ENCODE data around the gene PIEZO2.
"Not testable (repeated sequence)": the region's sequence is repeated elsewhere in the genome, so short reads cannot be mapped to it uniquely, and the experiment has no call there.

Gene PIEZO2

DNA sequence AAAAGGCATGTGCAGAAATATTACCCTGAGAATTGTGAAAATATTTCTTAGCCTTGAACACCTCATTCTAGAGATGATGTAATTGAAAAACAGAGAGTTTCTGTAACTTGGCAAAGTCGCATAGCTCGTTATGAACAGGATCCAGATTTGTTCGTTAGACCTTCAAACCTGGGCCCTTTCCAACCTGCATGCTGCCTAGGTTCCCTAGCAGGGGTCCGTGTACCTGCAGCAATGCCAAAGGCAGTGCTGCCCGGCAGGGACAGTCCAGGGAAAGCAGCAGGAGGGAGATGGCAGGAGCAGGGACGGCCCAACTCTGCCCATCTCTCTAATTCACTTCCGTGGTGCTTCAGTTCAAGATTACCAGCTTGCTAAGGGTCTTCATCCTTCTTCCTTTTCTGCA lies 12.0 kb downstream of the PIEZO2 start:
- TF ChIP-seq, protein P1, sequence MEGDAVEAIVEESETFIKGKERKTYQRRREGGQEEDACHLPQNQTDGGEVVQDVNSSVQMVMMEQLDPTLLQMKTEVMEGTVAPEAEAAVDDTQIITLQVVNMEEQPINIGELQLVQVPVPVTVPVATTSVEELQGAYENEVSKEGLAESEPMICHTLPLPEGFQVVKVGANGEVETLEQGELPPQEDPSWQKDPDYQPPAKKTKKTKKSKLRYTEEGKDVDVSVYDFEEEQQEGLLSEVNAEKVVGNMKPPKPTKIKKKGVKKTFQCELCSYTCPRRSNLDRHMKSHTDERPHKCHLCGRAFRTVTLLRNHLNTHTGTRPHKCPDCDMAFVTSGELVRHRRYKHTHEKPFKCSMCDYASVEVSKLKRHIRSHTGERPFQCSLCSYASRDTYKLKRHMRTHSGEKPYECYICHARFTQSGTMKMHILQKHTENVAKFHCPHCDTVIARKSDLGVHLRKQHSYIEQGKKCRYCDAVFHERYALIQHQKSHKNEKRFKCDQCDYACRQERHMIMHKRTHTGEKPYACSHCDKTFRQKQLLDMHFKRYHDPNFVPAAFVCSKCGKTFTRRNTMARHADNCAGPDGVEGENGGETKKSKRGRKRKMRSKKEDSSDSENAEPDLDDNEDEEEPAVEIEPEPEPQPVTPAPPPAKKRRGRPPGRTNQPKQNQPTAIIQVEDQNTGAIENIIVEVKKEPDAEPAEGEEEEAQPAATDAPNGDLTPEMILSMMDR (IDR thresholded peaks at IDR 0.05; ENCODE audit: insufficient read depth, low read length, poor library complexity, severe bottlenecking): no peak
- Histone ChIP-seq H3K36me3 (ENCODE audit: control insufficient read depth, insufficient read depth, low read length) (peaks cover 12% of the 10 kb centered on the region), H3K4me3 (replicated peaks; ENCODE audit: low read depth, low read length) (no peak overlapping the region), H3K27me3 (replicated peaks; ENCODE audit: control insufficient read depth, insufficient read depth, low read length) (no peaks in the 10 kb centered on the region)
- DNase-seq (ENCODE audit: extremely low read depth, insufficient read length): no peak

DNA sequence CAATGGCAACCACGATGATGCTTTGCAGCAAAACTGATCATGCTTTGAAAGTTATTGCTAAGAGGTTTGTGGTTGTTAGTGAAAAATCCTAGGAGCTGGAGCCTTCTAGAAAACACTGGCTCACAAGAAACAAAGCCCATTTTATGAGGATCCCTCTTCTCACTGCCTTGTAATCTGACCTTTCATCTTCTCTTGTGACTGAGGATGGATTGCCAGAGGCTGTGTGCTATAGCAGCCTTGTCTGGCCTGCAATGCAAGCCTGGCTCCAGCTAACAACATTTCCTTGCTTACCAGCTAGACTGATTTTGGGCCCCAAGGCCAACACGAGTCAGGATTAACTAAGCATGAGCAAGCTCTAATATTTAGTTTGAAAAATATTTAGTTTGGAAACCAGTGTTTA lies 13.1 kb downstream of the PIEZO2 start:
- peaks cover 9% of the 10 kb centered on the region for H3K36me3 ChIP-seq (ENCODE audit: control insufficient read depth, insufficient read depth, low read length)
- TF ChIP-seq, protein P1 (IDR thresholded peaks at IDR 0.05; ENCODE audit: insufficient read depth, low read length, poor library complexity, severe bottlenecking): no peak
- DNase-seq (ENCODE audit: extremely low read depth, insufficient read length): no peak

GRCh38 chr18:11134940-11135339 lies 14.4 kb downstream of the PIEZO2 start:
- no peak for DNase-seq (ENCODE audit: extremely low read depth, insufficient read length)
- H3K4me3 ChIP-seq (replicated peaks; ENCODE audit: low read depth, low read length): no peak overlapping the region
- peaks cover 7% of the 10 kb centered on the region for H3K36me3 ChIP-seq (ENCODE audit: control insufficient read depth, insufficient read depth, low read length)
- TF ChIP-seq, protein P1 (IDR thresholded peaks at IDR 0.05; ENCODE audit: insufficient read depth, low read length, poor library complexity, severe bottlenecking): no peak
- H3K27me3 ChIP-seq (replicated peaks; ENCODE audit: control insufficient read depth, insufficient read depth, low read length): no peaks in the 10 kb centered on the region

More for the DNA sequence above, 13.1 kb downstream of the PIEZO2 start:
- Histone ChIP-seq H3K4me3 (replicated peaks; ENCODE audit: low read depth, low read length) (no peak overlapping the region), H3K27me3 (replicated peaks; ENCODE audit: control insufficient read depth, insufficient read depth, low read length) (no peaks in the 10 kb centered on the region)

- not testable (repeated sequence) for DNase-seq (ENCODE audit: extremely low read depth, insufficient read length); H3K36me3 ChIP-seq (ENCODE audit: control insufficient read depth, insufficient read depth, low read length); H3K4me3 ChIP-seq (replicated peaks; ENCODE audit: low read depth, low read length); H3K27me3 ChIP-seq (replicated peaks; ENCODE audit: control insufficient read depth, insufficient read depth, low read length)
These were observed 20.3 kb downstream of the PIEZO2 start for GRCh38 chr18:11129059-11129458.

- H3K4me3 ChIP-seq (replicated peaks; ENCODE audit: low read depth, low read length): no peak overlapping the region
- DNase-seq (ENCODE audit: extremely low read depth, insufficient read length): no peak
- no peaks in the 10 kb centered on the region for H3K27me3 ChIP-seq (replicated peaks; ENCODE audit: control insufficient read depth, insufficient read depth, low read length)
- TF ChIP-seq, protein P1 (IDR thresholded peaks at IDR 0.05; ENCODE audit: insufficient read depth, low read length, poor library complexity, severe bottlenecking): no peak
- H3K36me3 ChIP-seq (ENCODE audit: control insufficient read depth, insufficient read depth, low read length): peaks cover 1% of the 10 kb centered on the region; the same call in 1 of the 2 replicates
These were observed 23.7 kb downstream of the PIEZO2 start for GRCh38 chr18:11125492-11126315.

DNA sequence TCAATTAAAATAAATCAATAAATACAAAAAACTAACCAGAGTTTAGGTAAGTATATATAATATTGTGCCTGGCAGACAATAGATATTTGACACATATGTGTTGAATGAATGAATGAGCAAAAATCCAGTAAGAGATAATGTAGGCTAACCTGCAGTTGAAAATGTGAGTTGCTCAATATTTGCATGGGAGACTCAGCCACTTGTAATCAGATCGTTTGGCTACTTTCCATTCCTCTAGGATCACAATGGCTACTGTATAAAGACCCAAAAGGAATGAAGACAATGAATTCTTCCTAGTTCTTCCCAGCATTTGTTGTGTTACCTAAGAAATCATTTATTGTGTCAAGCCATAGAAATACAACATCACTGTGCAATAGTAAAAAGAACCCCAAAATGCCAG lies 25.3 kb downstream of the PIEZO2 start:
- TF ChIP-seq, protein P1 (IDR thresholded peaks at IDR 0.05; ENCODE audit: insufficient read depth, low read length, poor library complexity, severe bottlenecking): no peak
- peaks cover 1% of the 10 kb centered on the region; the same call in 1 of the 2 replicates for H3K36me3 ChIP-seq (ENCODE audit: control insufficient read depth, insufficient read depth, low read length)
- H3K4me3 ChIP-seq (replicated peaks; ENCODE audit: low read depth, low read length): no peak overlapping the region
- no peak for DNase-seq (ENCODE audit: extremely low read depth, insufficient read length)
- no peaks in the 10 kb centered on the region for H3K27me3 ChIP-seq (replicated peaks; ENCODE audit: control insufficient read depth, insufficient read depth, low read length)

Data from GM06990 (cell line).